Testis (tissue), 3 donors: Measurements from ENCODE around the gene ARL14EP. TPM values are rescaled to one million over a fixed set of nuclear protein-coding genes. Genes with fewer than 3 reads are reported as not detected.

Experiments used
- DNase-seq: peaks from one replicate; pipeline ENCODE4 v3.0.0-alpha.2; 2019
- H3K27ac ChIP-seq, 2 donors: fragments of 200-600 bp; sonication (generic); one replicate each; pipeline ENCODE4 v1.5.1; 2019
- H3K27me3 ChIP-seq: fragments of 200-600 bp; sonication (generic); one replicate; pipeline ENCODE4 v1.5.1; 2019
- H3K36me3 ChIP-seq: fragments of 200-600 bp; sonication (generic); one replicate; pipeline ENCODE4 v1.5.1; 2017; ENCODE audit warnings: low read depth; ENCODE audit errors: missing control alignments
- H3K4me1 ChIP-seq: fragments of 200-600 bp; sonication (generic); one replicate; pipeline ENCODE4 v1.5.1; 2019
- H3K4me3 ChIP-seq, 2 donors: fragments of 200-600 bp; sonication (generic); one replicate each; pipeline ENCODE4 v1.5.1; 2017 to 2019
- H3K9me3 ChIP-seq: fragments of 200-600 bp; sonication (generic); one replicate; pipeline ENCODE4 v1.5.1; 2017
- CTCF ChIP-seq, 3 experiments: fragments of 450-650 bp in 2 of 3; fragments of 200-600 bp in 1 of 3; sonication (generic) in 1 of 3; IDR thresholded peaks; one replicate each; pipeline ENCODE4 v1.5.1; 2016 to 2019; ENCODE audit warnings: antibody characterized with exemption in 3 of 3, mild to moderate bottlenecking in 2 of 3, moderate library complexity in 1 of 3
- POLR2A ChIP-seq: fragments of 450-650 bp; IDR thresholded peaks from one replicate; pipeline ENCODE4 v1.6.1; 2017; ENCODE audit warnings: antibody characterized with exemption, mild to moderate bottlenecking, moderate library complexity
- WGBS, 2 donors: methylation state at CpG; one replicate each; pipeline ENCODE4 v1.1.5; 2018; 5-methylcytosine and 5-hydroxymethylcytosine counted together
- intact Hi-C: fragments of 100-400 bp; cut with DNase I; formaldehyde crosslinking; loops from one replicate; pipeline ENCODE4 v1.15.1; 2023; ENCODE audit warnings: low total_unique reads
- polyA plus RNA-seq: library from polyadenylated mRNA; stranded (reverse); fragments of 350-450 nt; fragmentation: Illumina TruSeq; extraction: RNeasy Lipid Tissue Mini Kit (QIAGEN cat#74804); gene quantifications from one replicate; pipeline ENCODE4 v1.2.3, GENCODE V29; 2014; ENCODE audit warnings: low read depth, low replicate concordance; ENCODE audit not compliant: insufficient read depth
- total RNA-seq, 2 donors: library from RNA; depleted of rRNA; stranded (reverse); fragments of >200 nt; gene quantifications; one replicate each; pipeline ENCODE4 v1.2.3, GENCODE V29; 2016

ARL14EP gene
- total and polyA plus RNA-seq, 3 donors from 2014 or later, result 21.8 to 33.9 (median 25.1) TPM

- intact Hi-C loops, result no loop called here
- H3K4me1 ChIP-seq, result peaks cover 14% of the 10 kb centered on the region
- H3K4me3 ChIP-seq, result no peak overlapping the region
- TF ChIP-seq CTCF (IDR thresholded peaks at IDR 0.05), result no peak
- H3K27me3 ChIP-seq, result no peaks in the 10 kb centered on the region
- WGBS, 2 donors, result 52 to 58% methylated on average over 2 of the region's 2 CpGs
- H3K27ac ChIP-seq, result no peak overlapping the region
- no peak for DNase-seq
- H3K36me3 ChIP-seq, result no peaks in the 10 kb centered on the region
- no peaks in the 10 kb centered on the region for H3K9me3 ChIP-seq
Measured at GRCh38 chr11:30326114-30326778, 3.3 kb downstream of the ARL14EP start.

- WGBS, 2 donors, result 77 to 82% methylated on average over 2 of the region's 2 CpGs
- no peaks in the 10 kb centered on the region for H3K36me3 ChIP-seq
- no peak overlapping the region for H3K4me3 ChIP-seq
- no peak for DNase-seq
- peaks cover 14% of the 10 kb centered on the region for H3K4me1 ChIP-seq
- no peaks in the 10 kb centered on the region for H3K9me3 ChIP-seq
- H3K27ac ChIP-seq, result no peak overlapping the region
- no peaks in the 10 kb centered on the region for H3K27me3 ChIP-seq
- TF ChIP-seq POLR2A (no peak), CTCF (IDR thresholded peaks at IDR 0.05) (no peak)
- intact Hi-C loops, result no loop called here
Measured at GRCh38 chr11:30326906-30327305, 4.0 kb downstream of the ARL14EP start.

GRCh38 chr11:30328681-30329080 is 5.8 kb downstream of the ARL14EP start:
- no peak for DNase-seq
- Histone ChIP-seq H3K4me1 (peaks cover 14% of the 10 kb centered on the region), H3K27ac (no peak overlapping the region), H3K27me3 (no peaks in the 10 kb centered on the region), H3K36me3 (no peaks in the 10 kb centered on the region), H3K4me3 (no peak overlapping the region), H3K9me3 (no peaks in the 10 kb centered on the region)
- TF ChIP-seq POLR2A (no peak), CTCF (IDR thresholded peaks at IDR 0.05) (no peak)
- intact Hi-C loops, result no loop called here

DNA sequence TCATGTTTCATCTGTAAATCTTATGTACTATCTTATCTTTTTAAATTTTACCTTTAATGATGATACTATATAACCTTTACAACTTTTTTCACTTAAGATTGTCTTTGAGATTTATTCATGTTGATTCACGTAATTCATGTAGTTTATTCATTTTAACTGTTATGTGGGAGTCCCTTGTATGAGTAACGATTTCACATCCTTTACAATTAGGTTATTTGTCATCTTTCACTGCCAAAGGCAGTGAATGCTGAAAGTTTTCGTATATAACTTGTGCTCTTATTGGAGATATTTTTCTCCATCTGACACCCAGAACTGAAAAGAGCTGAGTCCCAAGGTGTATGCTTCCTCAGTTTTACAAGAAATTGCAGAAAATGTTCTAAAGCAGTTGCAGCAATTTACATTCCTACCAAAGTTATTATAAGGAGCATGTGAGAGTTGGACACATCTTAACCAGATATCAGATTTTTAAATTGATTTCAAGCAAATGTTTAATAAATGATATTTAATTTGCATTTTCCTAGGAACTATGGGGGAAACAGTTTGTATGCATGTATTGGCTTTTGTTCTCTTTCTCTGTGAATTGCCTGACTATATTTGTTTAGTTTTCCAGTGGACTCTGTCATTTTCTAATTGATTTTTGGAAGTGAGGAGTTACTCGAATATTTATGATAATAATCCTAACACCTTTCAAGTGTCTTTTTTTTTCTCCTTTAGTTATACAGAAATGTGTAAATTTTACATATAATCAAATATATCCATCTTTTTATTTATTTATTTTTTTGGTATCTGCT is 6.4 kb downstream of the ARL14EP start:
- H3K27me3 ChIP-seq, result no peaks in the 10 kb centered on the region
- intact Hi-C loops, result no loop called here
- peaks cover 8% of the 10 kb centered on the region for H3K4me1 ChIP-seq
- H3K9me3 ChIP-seq, result no peaks in the 10 kb centered on the region
- no peak for DNase-seq
- TF ChIP-seq POLR2A (no peak), CTCF (IDR thresholded peaks at IDR 0.05) (no peak)
- no peaks in the 10 kb centered on the region for H3K36me3 ChIP-seq
- H3K27ac ChIP-seq, result no peak overlapping the region
- WGBS, 2 donors, result 82 to 91% methylated on average over 4 of the region's 4 CpGs
- no peak overlapping the region for H3K4me3 ChIP-seq
